Adrenal gland (tissue), 12 donors: ENCODE results near the gene C3. TPM values are rescaled to one million over a fixed set of nuclear protein-coding genes. Genes with fewer than 3 reads are reported as not detected.
A peak's percentile ranks its signal among the peaks of the same experiment; 100 is the strongest.

Experiments used
- DNase-seq, 7 donors: peaks; one replicate each; pipeline ENCODE4 v3.0.0-alpha.2; 2019 to 2020
- H3K27ac ChIP-seq, 5 donors: fragments of 200-600 bp; sonication (generic) in 4 of 5; 1 replicate in 3 of 5; 2 replicates in 2 of 5; pipeline versions ENCODE4 v1.5.1 to v1.8.0; 2016 to 2020; ENCODE audit warnings: mild to moderate bottlenecking in 1 of 5
- H3K27me3 ChIP-seq: fragments of 200-600 bp; 2 replicates; pipeline ENCODE4 v1.8.0; 2021
- H3K36me3 ChIP-seq, 2 donors: fragments of 200-600 bp; replicated peaks in 1 of 2; 1 replicate in 1 of 2; 2 replicates in 1 of 2; pipeline versions ENCODE4 v1.5.1 to v1.8.0; 2018 to 2022
- H3K4me1 ChIP-seq, 2 donors: fragments of 200-600 bp; replicated peaks in 1 of 2; 1 replicate in 1 of 2; 2 replicates in 1 of 2; pipeline versions ENCODE4 v1.5.1 to v1.8.0; 2018 to 2021
- H3K4me3 ChIP-seq, 4 donors: fragments of 200-600 bp; sonication (generic) in 3 of 4; one replicate each; pipeline ENCODE4 v1.5.1; 2016 to 2018
- H3K9me3 ChIP-seq, 3 donors: fragments of 200-600 bp; sonication (generic) in 1 of 3; replicated peaks in 1 of 3; 1 replicate in 2 of 3; 2 replicates in 1 of 3; pipeline versions ENCODE4 v1.5.1 to v1.8.0; 2016 to 2021
- CTCF ChIP-seq, 6 experiments: fragments of 450-650 bp in 4 of 6; fragments of 200-600 bp in 2 of 6; sonication (generic) in 1 of 6; IDR thresholded peaks; 1 replicate in 5 of 6; 2 replicates in 1 of 6; pipeline versions ENCODE4 v1.5.1 to v1.8.0; 2016 to 2021; ENCODE audit warnings: antibody characterized with exemption in 6 of 6, mild to moderate bottlenecking in 2 of 6, moderate library complexity in 1 of 6
- POLR2A ChIP-seq, 2 donors: fragments of 450-650 bp; IDR thresholded peaks; one replicate each; pipeline ENCODE4 v1.6.1; 2017; ENCODE audit warnings: antibody characterized with exemption in 2 of 2, mild to moderate bottlenecking in 2 of 2, moderate library complexity in 1 of 2
- WGBS, 4 donors: extraction: QIAGEN DNeasy Blood & Tissue Kit in 2 of 4; methylation state at CpG; one replicate each; pipeline versions ENCODE4 v1.1.5 to v1.1.7; 2013 to 2017; 5-methylcytosine and 5-hydroxymethylcytosine counted together
- intact Hi-C, 2 donors: fragments of 100-400 bp; cut with DNase I; formaldehyde crosslinking; loops; one replicate each; pipeline versions ENCODE4 v1.14.1 to v1.15.0; 2022 to 2023
- polyA plus RNA-seq, 3 donors: library from polyadenylated mRNA; stranded (reverse); fragments of 200-250 nt in 2 of 3; fragments of 350-450 nt in 1 of 3; fragmentation: Illumina TruSeq in 1 of 3; extraction: RNeasy Lipid Tissue Mini Kit (QIAGEN cat#74804) in 1 of 3; gene quantifications; one replicate each; pipeline ENCODE4 v1.2.3, GENCODE V29; 2013 to 2014
- total RNA-seq, 9 donors: library from RNA; depleted of rRNA in 4 of 9; stranded (reverse); fragments of >200 nt in 4 of 9; fragments of 120-200 nt in 1 of 9; fragmentation: NEBNext Ultra II Directional in 1 of 9; extraction: Animal tissue kit (Norgen Biotek cat#: 25700) in 1 of 9; gene quantifications; one replicate each; pipeline versions ENCODE4 v1.1.0 to v1.2.4, GENCODE V29; 2013 to 2023
- donor health status: healthy with polysubstance abuse.
- donor health status: Bipolar disorder and iron deficiency.
- donor health status: DM: yes; HTN: yes; CAD: no.
- donor health status: DM: no; HTN: no; CAD: no.
- donor health status: DM: no; HTN: no; CAD: no.
- donor health status: DM: yes; HTN: yes; CAD: no.

The C3 gene
- total and polyA plus RNA-seq, 12 donors, result 2.4 to 5,179 (median 2,192) TPM

- Histone ChIP-seq H3K9me3 (no peaks in the 10 kb centered on the region), H3K4me3 (no peak overlapping the region), H3K36me3 (peaks cover 0 to 44% of the 10 kb centered on the region in 2 donors), H3K27ac (peak overlapping the region; percentile 45 to 95 (median 76)), H3K4me1 (peaks cover 29 to 39% of the 10 kb centered on the region in 2 donors), H3K27me3 (no peaks in the 10 kb centered on the region)
- TF ChIP-seq CTCF (IDR thresholded peaks at IDR 0.05) (no peak), POLR2A (IDR thresholded peaks at IDR 0.05) (no peak)
- 81 to 87% (median 86%) methylated on average over 15 of the region's 15 CpGs for WGBS, 4 donors
- intact Hi-C loops, result loop anchor here in 1 of 2 donors (10.0 kb wide), 1 partner anchor 121 kb away; no protein-coding TSS in a partner anchor
- peak in 2 of 7 donors; percentile 24 to 25 for DNase-seq
Observed at GRCh38 chr19:6743714-6744380, 23.4 kb upstream of the C3 start.

- no peaks in the 10 kb centered on the region for H3K9me3 ChIP-seq
- peaks cover 37 to 46% of the 10 kb centered on the region in 2 donors for H3K4me1 ChIP-seq
- peak overlapping the region in 2 of 5 donors; percentile 93 to 95 for H3K27ac ChIP-seq
- peaks cover 0 to 36% of the 10 kb centered on the region in 2 donors for H3K36me3 ChIP-seq
- TF ChIP-seq POLR2A (IDR thresholded peaks at IDR 0.05) (no peak), CTCF (IDR thresholded peaks at IDR 0.05) (no peak)
- WGBS, 4 donors, result 41 to 82% (median 75%) methylated on average over 7 of the region's 7 CpGs
- no peak for DNase-seq
- H3K27me3 ChIP-seq, result no peaks in the 10 kb centered on the region
- intact Hi-C loops, result loop anchor here in 1 of 2 donors (10.0 kb wide), 1 partner anchor 122 kb away; no protein-coding TSS in a partner anchor
- no peak overlapping the region for H3K4me3 ChIP-seq
Observed at GRCh38 chr19:6743066-6743465, 22.6 kb upstream of the C3 start.

GRCh38 chr19:6740589-6741343 is 20.3 kb upstream of the C3 start:
- Histone ChIP-seq H3K4me3 (peak overlapping the region; percentile 77 to 90 (median 88)), H3K27me3 (no peaks in the 10 kb centered on the region), H3K27ac (peak overlapping the region in 4 of 5 donors; percentile 30 to 92 (median 66)), H3K4me1 (peaks cover 45 to 56% of the 10 kb centered on the region in 2 donors), H3K36me3 (peaks cover 0 to 15% of the 10 kb centered on the region in 2 donors), H3K9me3 (no peaks in the 10 kb centered on the region)
- TF ChIP-seq CTCF (IDR thresholded peaks at IDR 0.05) (no peak), POLR2A (IDR thresholded peaks at IDR 0.05) (no peak)
- 2 to 6% (median 3%) methylated on average over 17 to 46 of the region's 46 CpGs for WGBS, 4 donors
- intact Hi-C loops, result loop anchor here in 1 of 2 donors (10.0 kb wide), 1 partner anchor 124 kb away; no protein-coding TSS in a partner anchor
- DNase-seq, result peak in 5 of 7 donors; percentile 27 to 55 (median 52)
